ENCODE measurements around the gene KRTAP24-1. TPM values are rescaled to one million over a fixed set of nuclear protein-coding genes. Genes with fewer than 3 reads are reported as not detected.

KRTAP24-1 gene
- total RNA-seq, 1 donor from 2014 or later = not detected

- Histone ChIP-seq H3K27me3 (no peaks in the 10 kb centered on the region), H3K9me3 (no peaks in the 10 kb centered on the region), H3K27ac (no peak overlapping the region), H3K4me1 (no peaks in the 10 kb centered on the region), H3K4me3 (no peak overlapping the region), H3K36me3 (no peaks in the 10 kb centered on the region)
- TF ChIP-seq, protein P1, sequence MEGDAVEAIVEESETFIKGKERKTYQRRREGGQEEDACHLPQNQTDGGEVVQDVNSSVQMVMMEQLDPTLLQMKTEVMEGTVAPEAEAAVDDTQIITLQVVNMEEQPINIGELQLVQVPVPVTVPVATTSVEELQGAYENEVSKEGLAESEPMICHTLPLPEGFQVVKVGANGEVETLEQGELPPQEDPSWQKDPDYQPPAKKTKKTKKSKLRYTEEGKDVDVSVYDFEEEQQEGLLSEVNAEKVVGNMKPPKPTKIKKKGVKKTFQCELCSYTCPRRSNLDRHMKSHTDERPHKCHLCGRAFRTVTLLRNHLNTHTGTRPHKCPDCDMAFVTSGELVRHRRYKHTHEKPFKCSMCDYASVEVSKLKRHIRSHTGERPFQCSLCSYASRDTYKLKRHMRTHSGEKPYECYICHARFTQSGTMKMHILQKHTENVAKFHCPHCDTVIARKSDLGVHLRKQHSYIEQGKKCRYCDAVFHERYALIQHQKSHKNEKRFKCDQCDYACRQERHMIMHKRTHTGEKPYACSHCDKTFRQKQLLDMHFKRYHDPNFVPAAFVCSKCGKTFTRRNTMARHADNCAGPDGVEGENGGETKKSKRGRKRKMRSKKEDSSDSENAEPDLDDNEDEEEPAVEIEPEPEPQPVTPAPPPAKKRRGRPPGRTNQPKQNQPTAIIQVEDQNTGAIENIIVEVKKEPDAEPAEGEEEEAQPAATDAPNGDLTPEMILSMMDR (IDR thresholded peaks at IDR 0.05) = no peak
- no peak for DNase-seq
- ATAC-seq = no peak
- intact Hi-C loops (cut with DNase I) = no loop called here
These were observed 12.8 kb downstream of the KRTAP24-1 start for GRCh38 chr21:30269803-30270530.

GRCh38 chr21:30268608-30269197, 14.0 kb downstream of the KRTAP24-1 start:
- Histone ChIP-seq H3K27me3 (no peaks in the 10 kb centered on the region), H3K36me3 (no peaks in the 10 kb centered on the region), H3K9me3 (no peaks in the 10 kb centered on the region), H3K4me3 (no peak overlapping the region), H3K27ac (no peak overlapping the region), H3K4me1 (no peaks in the 10 kb centered on the region)
- intact Hi-C loops (cut with DNase I) = no loop called here
- ATAC-seq = no peak
- TF ChIP-seq, protein P1 (IDR thresholded peaks at IDR 0.05) = no peak
- DNase-seq = no peak

DNA sequence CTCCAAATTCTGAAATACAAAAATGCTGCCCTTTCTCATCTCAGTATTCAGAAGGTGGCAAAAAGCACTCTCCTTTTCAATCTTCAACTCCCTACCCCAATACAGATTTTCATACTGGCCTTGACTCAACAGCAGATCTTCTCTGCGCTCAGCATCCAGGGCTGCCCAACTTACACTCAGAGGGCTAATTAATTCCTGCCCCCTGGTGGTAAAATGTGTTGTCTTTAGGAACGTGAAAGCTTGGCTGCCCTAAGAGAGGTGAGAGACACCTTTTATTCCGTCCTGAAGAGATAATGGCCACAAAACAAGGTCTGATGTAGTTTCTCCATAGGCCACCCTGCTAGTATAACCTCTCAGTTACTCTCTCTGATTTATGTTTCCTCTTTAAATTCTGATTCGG, 25.0 kb downstream of the KRTAP24-1 start:
- H3K27ac ChIP-seq = no peak overlapping the region
- no peak for DNase-seq
- no peaks in the 10 kb centered on the region for H3K9me3 ChIP-seq
- no peaks in the 10 kb centered on the region for H3K4me1 ChIP-seq
- no peak overlapping the region for H3K4me3 ChIP-seq
- H3K36me3 ChIP-seq = no peaks in the 10 kb centered on the region
- H3K27me3 ChIP-seq = no peaks in the 10 kb centered on the region
- TF ChIP-seq, protein P1 (IDR thresholded peaks at IDR 0.05) = no peak
- peak; percentile 39 for ATAC-seq
- intact Hi-C loops (cut with DNase I) = no loop called here

- no peaks in the 10 kb centered on the region for H3K4me1 ChIP-seq
- H3K4me3 ChIP-seq = no peak overlapping the region
- H3K27me3 ChIP-seq = no peaks in the 10 kb centered on the region
- H3K9me3 ChIP-seq = no peaks in the 10 kb centered on the region
- no peaks in the 10 kb centered on the region for H3K36me3 ChIP-seq
- intact Hi-C loops (cut with DNase I) = no loop called here
- DNase-seq (no peak), ATAC-seq (no peak)
- TF ChIP-seq, protein P1 (IDR thresholded peaks at IDR 0.05) = no peak
- H3K27ac ChIP-seq = no peak overlapping the region
These were observed 26.6 kb downstream of the KRTAP24-1 start for GRCh38 chr21:30256100-30256499.

GRCh38 chr21:30255679-30256078, 27.1 kb downstream of the KRTAP24-1 start:
- ATAC-seq (no peak), DNase-seq (no peak)
- Histone ChIP-seq H3K9me3 (no peaks in the 10 kb centered on the region), H3K36me3 (no peaks in the 10 kb centered on the region), H3K4me3 (no peak overlapping the region), H3K4me1 (no peaks in the 10 kb centered on the region), H3K27me3 (no peaks in the 10 kb centered on the region), H3K27ac (no peak overlapping the region)
- TF ChIP-seq, protein P1 (IDR thresholded peaks at IDR 0.05) = no peak
- intact Hi-C loops (cut with DNase I) = no loop called here

Measured in upper lobe of right lung (tissue), 1 donor.